Fibroblast of lung (primary cell): ENCODE data around the gene ODAD4. TPM values are rescaled to one million over a fixed set of nuclear protein-coding genes. Genes with fewer than 3 reads are reported as not detected.

Source experiments
- DNase-seq, 2 donors: peaks; one replicate each; pipeline versions ENCODE4 v3.0.0 to v3.0.0-alpha.2; 2010; ENCODE audit warnings: low read depth in 2 of 2
- H2AFZ ChIP-seq: 2 replicates; pipeline ENCODE4 v1.5.1; 2012; ENCODE audit warnings: low read length, control low read depth, inconsistent platforms
- H3K27ac ChIP-seq: 2 replicates; pipeline ENCODE4 v1.5.1; 2011; ENCODE audit warnings: low read length, control low read depth; ENCODE audit not compliant: insufficient read depth
- H3K27me3 ChIP-seq: 2 replicates; pipeline ENCODE4 v1.5.1; 2011; ENCODE audit warnings: mild to moderate bottlenecking, low read length; ENCODE audit not compliant: control insufficient read depth, insufficient read depth
- H3K36me3 ChIP-seq: 2 replicates; pipeline ENCODE4 v1.5.1; 2011; ENCODE audit warnings: low read length; ENCODE audit not compliant: control insufficient read depth, insufficient read depth
- H3K4me1 ChIP-seq: 2 replicates; pipeline ENCODE4 v1.5.1; 2011; ENCODE audit warnings: low read length; ENCODE audit not compliant: control insufficient read depth, insufficient read depth; ENCODE audit errors: extremely low read depth
- H3K4me2 ChIP-seq: 2 replicates; pipeline ENCODE4 v1.5.1; 2011; ENCODE audit warnings: low read length, control low read depth; ENCODE audit not compliant: insufficient read depth; ENCODE audit errors: extremely low read depth
- H3K4me3 ChIP-seq, 4 experiments: fragments of 200-600 bp in 1 of 4; sonication (generic) in 1 of 4; replicated peaks in 1 of 4; 2 replicates each; pipeline ENCODE4 v1.5.1; 2011 to 2016; ENCODE audit warnings: low read length in 4 of 4, low read depth in 3 of 4, mild to moderate bottlenecking in 3 of 4, control low read depth in 2 of 4, inconsistent platforms in 1 of 4, mixed read lengths in 1 of 4; ENCODE audit not compliant: insufficient read depth in 1 of 4; ENCODE audit errors: control extremely low read depth in 1 of 4
- H3K79me2 ChIP-seq: 2 replicates; pipeline ENCODE4 v1.5.1; 2012; ENCODE audit warnings: mild to moderate bottlenecking, low read length, inconsistent platforms; ENCODE audit not compliant: control insufficient read depth, insufficient read depth
- H3K9ac ChIP-seq: 2 replicates; pipeline ENCODE4 v1.5.1; 2011; ENCODE audit warnings: mild to moderate bottlenecking, low read length, control low read depth; ENCODE audit not compliant: insufficient read depth
- H3K9me3 ChIP-seq: 2 replicates; pipeline ENCODE4 v1.5.1; 2012; ENCODE audit warnings: low read depth, low read length; ENCODE audit not compliant: control insufficient read depth, insufficient read depth
- H4K20me1 ChIP-seq: 2 replicates; pipeline ENCODE4 v1.5.1; 2011; ENCODE audit warnings: low read length; ENCODE audit not compliant: control insufficient read depth, insufficient read depth; ENCODE audit errors: extremely low read depth
- EZH2 ChIP-seq: IDR thresholded peaks from 2 replicates; pipeline ENCODE4 v1.5.1; 2012; ENCODE audit warnings: low read length, control low read depth, mild to moderate bottlenecking; ENCODE audit errors: missing control alignments
- polyA plus RNA-seq, 2 donors: library from polyadenylated mRNA; depleted of rRNA in 1 of 2; stranded (reverse) in 1 of 2; unstranded in 1 of 2; fragments of >200 nt; gene quantifications; 2 replicates each; pipeline ENCODE4 v1.2.1, GENCODE V29; 2011 to 2012; ENCODE audit warnings: missing spikeins in 1 of 2
- total RNA-seq: library from RNA; depleted of rRNA; stranded (reverse); fragments of >200 nt; gene quantifications from 2 replicates; pipeline ENCODE4 v1.2.1, GENCODE V29; 2014
- TF ChIP-seq, protein P1 (sequence below), 2 donors: IDR thresholded peaks in 1 of 2; conservative IDR thresholded peaks in 1 of 2; 1 replicate in 1 of 2; 2 replicates in 1 of 2; pipeline ENCODE4 v1.5.1; 2011 to 2012; ENCODE audit warnings: low read length in 2 of 2, control low read depth in 1 of 2, inconsistent platforms in 1 of 2, low read depth in 1 of 2, mild to moderate bottlenecking in 1 of 2

ODAD4 gene
- total and polyA plus RNA-seq, 2 donors (not counting 1 experiment from before 2014, with no cell fraction given) = 0.36 to 0.99 TPM

- peaks cover 8% of the 10 kb centered on the region for H3K36me3 ChIP-seq
- no peaks in the 10 kb centered on the region for H3K27me3 ChIP-seq
- H3K4me1 ChIP-seq = peaks cover 6% of the 10 kb centered on the region
- peak within 1 kb of the TSS; percentile 85 for H3K9ac ChIP-seq
- peak within 1 kb of the TSS; percentile 80 to 97 (median 86) for H3K4me3 ChIP-seq
- DNase-seq = peak; percentile 89 to 90
- peaks cover 31% of the 10 kb centered on the region for H3K79me2 ChIP-seq
- H3K27ac ChIP-seq = peak within 1 kb of the TSS; percentile 73
- peak within 1 kb of the TSS; percentile 98 for H3K4me2 ChIP-seq
- H2AFZ ChIP-seq = peak within 1 kb of the TSS; percentile 42
- TF ChIP-seq, protein P1, sequence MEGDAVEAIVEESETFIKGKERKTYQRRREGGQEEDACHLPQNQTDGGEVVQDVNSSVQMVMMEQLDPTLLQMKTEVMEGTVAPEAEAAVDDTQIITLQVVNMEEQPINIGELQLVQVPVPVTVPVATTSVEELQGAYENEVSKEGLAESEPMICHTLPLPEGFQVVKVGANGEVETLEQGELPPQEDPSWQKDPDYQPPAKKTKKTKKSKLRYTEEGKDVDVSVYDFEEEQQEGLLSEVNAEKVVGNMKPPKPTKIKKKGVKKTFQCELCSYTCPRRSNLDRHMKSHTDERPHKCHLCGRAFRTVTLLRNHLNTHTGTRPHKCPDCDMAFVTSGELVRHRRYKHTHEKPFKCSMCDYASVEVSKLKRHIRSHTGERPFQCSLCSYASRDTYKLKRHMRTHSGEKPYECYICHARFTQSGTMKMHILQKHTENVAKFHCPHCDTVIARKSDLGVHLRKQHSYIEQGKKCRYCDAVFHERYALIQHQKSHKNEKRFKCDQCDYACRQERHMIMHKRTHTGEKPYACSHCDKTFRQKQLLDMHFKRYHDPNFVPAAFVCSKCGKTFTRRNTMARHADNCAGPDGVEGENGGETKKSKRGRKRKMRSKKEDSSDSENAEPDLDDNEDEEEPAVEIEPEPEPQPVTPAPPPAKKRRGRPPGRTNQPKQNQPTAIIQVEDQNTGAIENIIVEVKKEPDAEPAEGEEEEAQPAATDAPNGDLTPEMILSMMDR (conservative IDR thresholded peaks at IDR 0.05 in 1 of 2, IDR thresholded peaks at IDR 0.05 in 1 of 2; ENCODE audit: low read depth in 1 of 2, low read length in 2 of 2) = no peak
- TF ChIP-seq EZH2 = no peak
- no peaks in the 10 kb centered on the region for H3K9me3 ChIP-seq
- H4K20me1 ChIP-seq = no peaks in the 10 kb centered on the region
Measured at GRCh38 chr17:41966463-41967140, 36.2 kb downstream of the ODAD4 start, which contains the start of gene CNP. Gene CNP (plus strand): TSS chr17:41966795. CDS start chr17:41966885, 90 bp downstream.

DNA sequence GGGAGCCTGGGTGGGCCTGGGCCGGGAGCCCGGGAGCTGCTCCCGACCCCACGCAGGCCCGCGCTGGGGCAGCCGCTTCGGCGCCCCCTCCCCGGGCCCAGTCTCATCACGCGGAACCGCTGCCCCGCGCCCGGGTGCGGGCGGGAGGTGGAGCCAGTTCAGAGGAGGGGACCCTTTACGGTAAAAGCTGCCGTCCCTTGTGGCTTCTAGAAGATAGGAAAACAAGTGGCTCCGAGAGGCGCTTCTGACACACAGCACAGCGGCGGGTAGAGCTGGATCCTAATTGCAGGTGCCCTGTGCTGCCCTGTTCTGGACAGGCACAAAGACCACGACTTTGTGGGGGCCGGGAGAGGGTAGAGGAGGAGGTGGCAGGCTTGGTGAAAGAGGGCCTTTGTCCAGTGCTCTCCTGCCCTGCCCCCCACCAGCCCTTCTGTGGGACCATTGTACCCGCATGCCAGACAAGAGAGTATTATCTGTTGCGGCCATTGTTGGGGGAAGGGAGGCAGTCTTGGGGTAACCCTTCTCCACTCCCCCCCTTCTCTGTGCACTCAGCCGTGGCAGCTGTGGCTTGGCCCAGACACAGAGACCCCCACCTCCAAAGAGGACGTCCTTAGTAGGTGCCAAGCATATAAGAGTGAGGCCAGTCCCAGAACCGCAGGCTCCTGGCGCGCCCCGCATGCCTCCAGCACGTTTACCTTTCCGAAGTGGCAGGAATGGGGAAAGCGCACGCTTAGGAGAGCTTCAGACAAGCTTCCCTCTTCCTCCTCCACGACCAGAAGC lies 36.9 kb downstream of the ODAD4 start:
- Histone ChIP-seq H3K9me3 (no peaks in the 10 kb centered on the region), H3K4me1 (peaks cover 6% of the 10 kb centered on the region), H3K27me3 (no peaks in the 10 kb centered on the region), H3K27ac (peak overlapping the region; percentile 73), H3K4me2 (peak overlapping the region; percentile 83), H3K9ac (peak overlapping the region; percentile 85), H3K79me2 (peaks cover 37% of the 10 kb centered on the region), H3K36me3 (peaks cover 14% of the 10 kb centered on the region), H3K4me3 (peak overlapping the region; percentile 78 to 97 (median 86)), H2AFZ (no peak overlapping the region), H4K20me1 (no peaks in the 10 kb centered on the region)
- TF ChIP-seq EZH2 = no peak
- TF ChIP-seq, protein P1 (conservative IDR thresholded peaks at IDR 0.05 in 1 of 2, IDR thresholded peaks at IDR 0.05 in 1 of 2; ENCODE audit: low read depth in 1 of 2, low read length in 2 of 2) = no peak
- peak in 1 of 2 donors; percentile 17 for DNase-seq

GRCh38 chr17:41967921-41968578 lies 37.6 kb downstream of the ODAD4 start:
- TF ChIP-seq, protein P1 (conservative IDR thresholded peaks at IDR 0.05 in 1 of 2, IDR thresholded peaks at IDR 0.05 in 1 of 2; ENCODE audit: low read depth in 1 of 2, low read length in 2 of 2) = no peak
- no peak for TF ChIP-seq EZH2
- Histone ChIP-seq H3K9ac (no peak overlapping the region), H3K79me2 (peaks cover 41% of the 10 kb centered on the region), H3K4me2 (peak overlapping the region; percentile 83), H3K27me3 (no peaks in the 10 kb centered on the region), H2AFZ (no peak overlapping the region), H3K4me3 (peak overlapping the region; percentile 78 to 97 (median 86)), H4K20me1 (no peaks in the 10 kb centered on the region), H3K9me3 (no peaks in the 10 kb centered on the region), H3K4me1 (peaks cover 8% of the 10 kb centered on the region), H3K36me3 (peaks cover 19% of the 10 kb centered on the region), H3K27ac (no peak overlapping the region)
- no peak for DNase-seq
